ENCODE data around the gene PODXL2. TPM values are rescaled to one million over a fixed set of nuclear protein-coding genes. Genes with fewer than 3 reads are reported as not detected.

Gene PODXL2
- total RNA-seq, 4 donors from 2014 or later = 1.5 to 13.5 TPM; not detected in 2

GRCh38 chr3:127668906-127669305, 39.9 kb downstream of the PODXL2 start:
- Histone ChIP-seq H3K4me1 (peaks cover 0 to 3% of the 10 kb centered on the region in 2 donors), H3K36me3 (no peaks in the 10 kb centered on the region), H3K27ac (no peak overlapping the region), H3K9me3 (no peaks in the 10 kb centered on the region), H3K27me3 (no peaks in the 10 kb centered on the region), H3K4me3 (no peak overlapping the region)
- peak in 1 of 2 donors; percentile 10 for DNase-seq
- TF ChIP-seq POLR2A (IDR thresholded peaks at IDR 0.05) (no peak), CTCF (IDR thresholded peaks at IDR 0.05) (no peak)
- intact Hi-C loops (cut with DNase I; ENCODE audit: low total_unique reads) = no loop called here

- H3K27me3 ChIP-seq = no peaks in the 10 kb centered on the region
- intact Hi-C loops (cut with DNase I; ENCODE audit: low total_unique reads) = loop anchor here (10.0 kb wide), 1 partner anchor 75 kb away; the partner anchor contains the start of genes MCM2 and TPRA1
- TF ChIP-seq POLR2A (IDR thresholded peaks at IDR 0.05) (no peak), CTCF (IDR thresholded peaks at IDR 0.05) (no peak)
- no peaks in the 10 kb centered on the region for H3K9me3 ChIP-seq
- DNase-seq = no peak
- H3K27ac ChIP-seq = no peak overlapping the region
- H3K4me1 ChIP-seq = peaks cover 0 to 7% of the 10 kb centered on the region in 2 donors
- no peaks in the 10 kb centered on the region for H3K36me3 ChIP-seq
- H3K4me3 ChIP-seq = no peak overlapping the region
These were observed 40.7 kb downstream of the PODXL2 start for GRCh38 chr3:127669541-127670228.

GRCh38 chr3:127670229-127670559, 41.2 kb downstream of the PODXL2 start:
- intact Hi-C loops (cut with DNase I; ENCODE audit: low total_unique reads) = loop anchor here (10.0 kb wide), 1 partner anchor 75 kb away; the partner anchor contains the start of genes MCM2 and TPRA1
- TF ChIP-seq CTCF (IDR thresholded peaks at IDR 0.05) (no peak), POLR2A (IDR thresholded peaks at IDR 0.05) (no peak)
- no peak overlapping the region for H3K27ac ChIP-seq

GRCh38 chr3:127670761-127671522, 42.0 kb downstream of the PODXL2 start:
- no peak overlapping the region for H3K27ac ChIP-seq
- no peaks in the 10 kb centered on the region for H3K9me3 ChIP-seq
- H3K4me1 ChIP-seq = peaks cover 0 to 7% of the 10 kb centered on the region in 2 donors
- peak in 1 of 2 donors; percentile 14 for DNase-seq
- H3K4me3 ChIP-seq = no peak overlapping the region
- H3K27me3 ChIP-seq = no peaks in the 10 kb centered on the region
- H3K36me3 ChIP-seq = no peaks in the 10 kb centered on the region
- no peak for TF ChIP-seq CTCF (IDR thresholded peaks at IDR 0.05)
- TF ChIP-seq POLR2A (IDR thresholded peaks at IDR 0.05) = no peak
- intact Hi-C loops (cut with DNase I; ENCODE audit: low total_unique reads) = loop anchor here (10.0 kb wide), 1 partner anchor 76 kb away; the partner anchor contains the start of genes MCM2 and TPRA1

More at GRCh38 chr3:127670229-127670559, 41.2 kb downstream of the PODXL2 start:
- H3K27me3 ChIP-seq = no peaks in the 10 kb centered on the region
- no peaks in the 10 kb centered on the region for H3K9me3 ChIP-seq
- DNase-seq = no peak
- peaks cover 0 to 7% of the 10 kb centered on the region in 2 donors for H3K4me1 ChIP-seq
- no peak overlapping the region for H3K4me3 ChIP-seq
- H3K36me3 ChIP-seq = no peaks in the 10 kb centered on the region

Measured in uterus (tissue), 4 donors.